ENCODE measurements around the gene DCUN1D4. TPM values are rescaled to one million over a fixed set of nuclear protein-coding genes. Genes with fewer than 3 reads are reported as not detected.

Gene DCUN1D4
- total RNA-seq, 4 donors from 2014 or later, result 38.2 to 109 (median 88.1) TPM

DNA sequence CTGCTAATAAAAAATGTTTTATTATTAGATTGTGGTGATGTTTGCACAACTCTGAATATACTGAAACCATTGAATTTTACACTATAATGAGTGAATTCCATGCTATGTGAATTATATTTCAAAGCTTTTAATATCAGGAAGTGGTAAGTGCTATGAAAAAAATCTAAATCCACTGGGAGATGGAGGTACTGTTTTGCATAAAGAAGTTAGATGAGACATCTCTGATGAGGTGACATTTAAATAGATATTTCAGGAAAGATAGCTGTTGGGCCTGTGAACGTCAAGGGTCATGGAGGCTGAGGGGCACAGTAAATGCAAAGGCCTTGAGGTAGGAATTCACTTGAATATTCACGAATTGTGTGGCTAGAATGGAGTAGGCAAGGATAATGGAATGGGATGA, 12.3 kb downstream of the DCUN1D4 start:
- Histone ChIP-seq H3K27ac (no peak overlapping the region), H3K27me3 (no peaks in the 10 kb centered on the region), H3K4me3 (no peak overlapping the region), H3K4me1 (peaks cover 0 to 6% of the 10 kb centered on the region in 2 donors), H3K9me3 (no peaks in the 10 kb centered on the region), H3K36me3 (no peaks in the 10 kb centered on the region)
- intact Hi-C loops (cut with DNase I; ENCODE audit: low total_unique reads), result no loop called here
- TF ChIP-seq POLR2A (IDR thresholded peaks at IDR 0.05) (no peak), CTCF (IDR thresholded peaks at IDR 0.05) (no peak)
- no peak for DNase-seq

GRCh38 chr4:51855751-51856150, 12.8 kb downstream of the DCUN1D4 start:
- peaks cover 0 to 3% of the 10 kb centered on the region in 2 donors for H3K4me1 ChIP-seq
- no peaks in the 10 kb centered on the region for H3K9me3 ChIP-seq
- no peaks in the 10 kb centered on the region for H3K36me3 ChIP-seq
- DNase-seq, result no peak
- TF ChIP-seq POLR2A (IDR thresholded peaks at IDR 0.05), result no peak
- no peak for TF ChIP-seq CTCF (IDR thresholded peaks at IDR 0.05)
- peak overlapping the region in 1 of 2 donors; percentile 0 for H3K27ac ChIP-seq
- intact Hi-C loops (cut with DNase I; ENCODE audit: low total_unique reads), result no loop called here
- H3K4me3 ChIP-seq, result no peak overlapping the region
- H3K27me3 ChIP-seq, result no peaks in the 10 kb centered on the region

DNA sequence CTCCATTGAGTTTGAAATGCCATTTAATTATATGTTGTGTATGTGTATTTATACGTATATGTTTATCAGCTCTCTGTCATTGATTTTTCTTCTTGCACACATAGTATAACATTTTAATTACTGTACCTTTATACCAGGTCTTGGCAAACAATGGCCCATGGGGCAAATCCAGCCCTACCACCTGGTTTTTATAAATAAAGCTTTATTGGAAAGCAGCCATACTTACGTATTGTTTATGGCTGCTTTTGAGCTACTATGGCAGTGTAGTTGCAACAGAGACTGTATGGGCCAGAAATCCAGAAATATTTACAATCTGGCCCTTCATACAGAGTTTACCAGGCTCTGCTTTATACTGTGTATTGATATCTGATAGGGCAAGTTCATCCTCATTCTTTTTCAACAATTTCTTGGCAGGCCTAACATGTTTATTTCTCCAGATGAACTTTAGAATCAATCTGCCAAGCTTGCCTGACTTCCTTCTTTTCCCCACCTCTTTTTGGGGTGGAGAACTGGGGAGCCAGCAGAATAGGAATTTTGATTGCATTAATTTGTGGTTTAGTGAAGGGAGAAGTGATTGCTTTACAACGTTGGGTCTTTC, 15.8 kb downstream of the DCUN1D4 start:
- no peak for DNase-seq
- Histone ChIP-seq H3K4me1 (no peaks in the 10 kb centered on the region), H3K9me3 (no peaks in the 10 kb centered on the region), H3K27me3 (no peaks in the 10 kb centered on the region), H3K4me3 (no peak overlapping the region), H3K27ac (no peak overlapping the region), H3K36me3 (no peaks in the 10 kb centered on the region)
- TF ChIP-seq CTCF (IDR thresholded peaks at IDR 0.05) (no peak), POLR2A (IDR thresholded peaks at IDR 0.05) (no peak)
- intact Hi-C loops (cut with DNase I; ENCODE audit: low total_unique reads), result no loop called here

DNA sequence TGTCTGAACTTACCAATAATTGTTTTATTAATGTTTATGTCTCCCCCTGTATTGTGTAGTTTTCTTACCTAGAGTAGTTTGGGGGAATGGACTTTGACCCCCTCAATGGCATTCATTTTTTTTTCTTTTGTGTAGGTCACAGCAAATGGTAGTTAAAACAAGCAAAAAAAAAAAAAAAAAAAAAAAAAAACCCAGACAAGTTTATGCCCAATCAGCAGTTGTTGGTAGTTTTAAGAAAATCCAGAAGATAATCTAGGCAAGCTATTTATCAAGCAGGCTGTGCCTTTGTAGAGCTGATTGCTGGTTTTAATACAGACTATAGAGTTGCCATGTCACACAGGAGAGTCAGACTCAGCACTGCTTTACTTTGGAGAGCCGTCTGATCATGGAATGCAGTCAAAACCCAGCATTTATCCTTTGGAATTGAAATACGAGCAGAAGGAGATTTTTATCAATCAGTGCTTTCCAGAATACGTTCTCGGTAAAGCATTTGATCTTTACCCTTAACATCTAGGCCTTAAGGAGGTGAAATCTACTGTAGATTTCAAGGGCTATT, 16.6 kb downstream of the DCUN1D4 start:
- no peak overlapping the region for H3K27ac ChIP-seq
- intact Hi-C loops (cut with DNase I; ENCODE audit: low total_unique reads), result no loop called here
- no peak overlapping the region for H3K4me3 ChIP-seq
- DNase-seq, result no peak
- no peaks in the 10 kb centered on the region for H3K4me1 ChIP-seq
- TF ChIP-seq CTCF (IDR thresholded peaks at IDR 0.05), result no peak
- TF ChIP-seq POLR2A (IDR thresholded peaks at IDR 0.05), result no peak
- H3K36me3 ChIP-seq, result no peaks in the 10 kb centered on the region
- no peaks in the 10 kb centered on the region for H3K9me3 ChIP-seq
- no peaks in the 10 kb centered on the region for H3K27me3 ChIP-seq

DNA sequence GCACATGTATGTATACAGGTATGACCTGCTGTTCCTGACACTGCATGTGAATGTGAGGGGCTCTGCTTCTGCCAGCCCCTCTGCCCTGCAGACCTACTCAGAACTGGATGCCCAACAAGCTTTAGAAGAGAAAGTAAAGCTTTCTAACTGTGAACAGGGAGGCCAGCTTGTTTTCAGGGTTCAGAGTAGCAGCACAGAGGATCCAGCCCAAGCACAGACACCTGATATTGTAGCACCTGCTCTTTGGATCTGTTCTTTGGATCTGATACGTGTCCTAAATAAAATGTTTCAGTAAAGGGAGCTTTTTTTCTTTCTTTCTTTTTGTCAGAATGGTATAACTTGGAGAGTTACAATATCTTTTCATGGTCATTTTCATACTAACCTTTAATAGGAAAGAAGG, 19.2 kb downstream of the DCUN1D4 start:
- no peaks in the 10 kb centered on the region for H3K27me3 ChIP-seq
- H3K9me3 ChIP-seq, result no peaks in the 10 kb centered on the region
- no peaks in the 10 kb centered on the region for H3K4me1 ChIP-seq
- no peak overlapping the region for H3K4me3 ChIP-seq
- DNase-seq, result no peak
- no peaks in the 10 kb centered on the region for H3K36me3 ChIP-seq
- TF ChIP-seq POLR2A (IDR thresholded peaks at IDR 0.05), result no peak
- no peak for TF ChIP-seq CTCF (IDR thresholded peaks at IDR 0.05)
- H3K27ac ChIP-seq, result no peak overlapping the region
- intact Hi-C loops (cut with DNase I; ENCODE audit: low total_unique reads), result no loop called here
